Measurements from ENCODE around the gene PLLP.
"Not testable (repeated sequence)": the region's sequence is repeated elsewhere in the genome, so short reads cannot be mapped to it uniquely, and the experiment has no call there.

The PLLP gene

DNA sequence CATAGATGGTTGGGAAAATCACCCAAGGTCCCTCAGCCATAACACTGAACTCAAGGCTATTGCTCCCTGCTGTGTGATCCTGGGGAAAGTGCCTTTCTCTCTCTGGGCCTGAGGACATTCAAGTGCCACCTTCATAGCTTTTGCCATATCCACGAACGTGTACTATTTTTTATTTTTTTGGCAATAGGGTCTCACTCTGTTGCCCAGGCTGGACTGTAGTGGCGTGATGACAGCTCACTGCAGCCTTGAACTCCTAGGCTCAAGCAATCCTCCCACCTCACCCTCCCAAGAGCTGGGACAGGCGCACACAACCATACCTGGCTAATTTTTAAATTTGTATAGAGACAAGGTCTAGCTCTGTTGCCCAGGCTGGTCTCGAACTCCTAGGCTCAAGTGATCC lies 10.6 kb downstream of the PLLP start:
- DNase-seq (ENCODE audit: low read depth, low spot score), result no peak

DNA sequence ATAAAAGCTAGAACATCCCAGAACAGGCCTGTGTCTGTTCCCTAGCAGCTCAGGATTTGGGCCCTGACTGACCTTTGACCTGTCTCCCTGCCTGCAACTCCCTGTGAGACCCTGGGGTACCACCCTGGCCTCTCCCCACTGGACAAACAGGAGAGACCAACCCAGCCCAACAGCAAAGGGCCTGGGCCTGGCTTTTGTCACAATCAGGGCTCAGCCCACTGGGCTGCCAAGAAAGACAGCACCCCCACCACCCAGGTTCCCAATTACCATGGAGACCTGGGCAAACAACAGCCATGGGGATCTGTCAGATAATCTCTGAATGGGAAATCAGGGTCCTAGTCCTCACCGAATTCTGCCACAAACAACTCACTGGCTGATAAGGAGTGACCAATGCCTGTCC lies 11.1 kb downstream of the PLLP start:
- no peak for DNase-seq (ENCODE audit: low read depth, low spot score)

DNA sequence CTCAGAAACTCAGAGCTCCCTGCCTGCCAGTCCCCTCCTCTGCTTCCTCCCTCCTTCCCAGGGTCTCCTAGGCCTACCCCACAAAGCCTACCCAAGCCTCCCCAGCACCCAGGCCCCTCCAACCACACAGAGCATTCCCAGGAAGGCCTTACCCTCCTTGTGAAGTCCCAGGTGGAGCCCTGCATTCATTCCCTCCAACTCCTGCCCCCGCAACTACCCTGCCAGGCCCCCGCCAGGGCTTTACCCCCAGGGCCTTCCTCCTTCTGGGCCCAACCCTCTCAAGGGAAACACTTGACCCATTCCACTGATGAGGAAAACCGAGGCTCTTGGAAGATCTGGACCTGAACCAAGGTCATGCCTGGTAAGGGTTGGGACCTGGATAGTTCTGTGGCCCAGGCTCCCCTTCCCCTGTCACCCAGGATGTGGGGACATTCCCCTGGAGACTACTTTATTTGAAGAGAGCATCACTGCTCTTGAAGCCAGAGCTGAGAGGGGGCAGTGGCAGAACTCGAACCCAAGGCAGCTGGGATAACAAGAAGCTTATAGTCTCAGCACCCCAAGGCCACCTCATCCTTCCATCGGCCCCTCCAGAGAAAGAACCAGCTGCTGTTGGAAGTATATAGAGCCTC lies 12.5 kb downstream of the PLLP start:
- no peak for DNase-seq (ENCODE audit: low read depth, low spot score)

DNA sequence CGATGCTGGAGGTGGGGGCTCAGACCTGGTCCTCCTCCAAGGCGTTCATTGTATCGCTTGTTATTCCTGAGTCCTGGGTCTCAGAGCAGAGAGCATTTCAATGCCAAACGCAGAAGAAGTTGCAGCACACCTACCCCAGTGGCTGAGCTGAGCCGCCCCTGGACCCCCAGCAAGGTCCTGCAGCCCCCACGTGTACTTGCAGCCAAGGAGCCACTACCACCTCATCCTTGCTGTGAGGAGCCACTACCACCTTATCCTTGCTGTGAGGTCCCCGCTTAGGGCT lies 13.5 kb downstream of the PLLP start:
- DNase-seq (ENCODE audit: low read depth, low spot score), result no peak

DNA sequence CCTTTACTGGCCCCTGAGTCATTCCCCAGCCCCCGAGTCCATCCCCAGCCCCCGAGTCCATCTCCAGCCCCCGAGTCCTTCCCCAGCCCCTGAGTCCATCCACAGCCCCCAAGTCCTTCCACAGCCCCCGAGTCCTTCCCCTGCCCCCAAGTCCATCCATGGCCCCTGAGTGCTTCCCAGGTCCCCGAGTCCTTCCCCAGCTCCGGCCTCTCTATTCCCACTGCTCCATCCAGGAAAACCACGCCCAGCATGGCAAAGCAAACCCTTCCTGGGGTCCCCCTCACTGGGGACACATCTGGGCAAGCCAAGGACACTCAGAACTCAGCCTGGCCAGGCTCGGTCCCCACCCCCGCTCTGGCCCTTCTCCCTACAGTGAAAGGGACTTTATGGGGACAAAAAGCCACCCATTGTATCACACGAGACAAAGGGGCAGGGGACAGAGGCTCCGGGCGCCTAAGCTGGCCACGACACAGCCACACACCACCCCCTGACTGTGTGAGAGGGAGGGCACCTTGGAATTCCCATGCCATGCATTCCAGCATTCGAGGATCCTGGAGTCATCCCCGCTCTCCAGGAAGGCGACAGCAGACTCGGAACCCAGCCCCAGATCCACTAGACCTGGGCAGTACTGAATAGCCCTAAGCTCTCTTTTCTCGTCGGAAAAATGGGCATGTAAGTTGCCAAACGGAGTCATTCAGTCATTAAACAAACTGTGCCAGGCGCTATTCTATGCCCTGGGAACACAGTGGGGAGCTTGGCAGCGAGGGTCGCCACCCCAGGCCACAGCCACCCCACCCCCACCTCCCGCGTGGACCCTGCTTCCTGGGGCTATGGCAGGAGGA lies 14.0 kb downstream of the PLLP start:
- DNase-seq (ENCODE audit: low read depth, low spot score), result no peak

DNA sequence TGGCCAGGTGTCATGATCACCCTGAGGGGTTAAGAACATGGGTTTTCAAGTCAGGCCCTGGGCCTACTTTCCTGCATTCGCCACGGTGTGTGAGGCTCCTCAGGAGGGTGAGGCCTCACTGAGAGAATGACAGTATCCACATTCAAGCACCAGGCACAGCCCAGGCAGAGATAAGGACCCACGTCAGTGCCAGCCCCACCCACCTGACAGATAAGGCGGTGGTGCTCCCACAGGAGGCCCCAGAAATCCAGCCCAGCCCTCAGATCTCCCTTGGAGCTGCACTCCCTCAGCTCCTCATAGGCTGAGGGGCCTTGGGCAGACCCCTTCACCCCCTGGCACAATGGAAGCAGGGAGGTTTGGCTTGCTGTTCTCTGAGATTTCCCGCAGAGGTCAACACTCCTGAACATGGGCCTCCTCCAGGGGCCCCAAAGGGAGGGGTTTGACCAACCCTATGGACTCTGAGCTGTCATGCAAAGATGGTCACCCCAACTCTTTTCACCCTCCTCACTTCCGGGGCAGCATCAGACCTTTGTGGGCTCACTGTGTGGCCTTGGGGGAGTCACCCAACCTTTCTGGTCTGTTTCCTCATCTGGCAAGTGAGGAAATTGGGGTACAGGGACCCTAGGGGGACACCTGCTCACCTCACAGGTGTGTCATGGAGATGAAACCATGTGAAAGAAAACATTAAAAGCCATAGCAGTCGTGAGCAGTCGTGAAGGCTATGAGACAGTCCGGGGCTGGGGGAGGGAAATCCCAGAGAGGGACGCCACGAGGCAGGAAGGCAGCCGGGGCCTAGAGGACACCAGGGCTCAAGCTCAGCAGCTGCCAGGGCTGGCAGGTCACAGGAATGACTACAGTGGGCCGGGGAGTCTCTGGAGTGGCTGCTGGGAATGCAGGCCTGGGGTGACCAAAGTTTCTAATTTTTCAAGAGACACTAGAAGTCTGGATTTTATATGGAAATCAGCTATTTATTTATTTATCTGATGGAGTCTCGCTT lies 15.4 kb downstream of the PLLP start:
- no peak for DNase-seq (ENCODE audit: low read depth, low spot score)

DNA sequence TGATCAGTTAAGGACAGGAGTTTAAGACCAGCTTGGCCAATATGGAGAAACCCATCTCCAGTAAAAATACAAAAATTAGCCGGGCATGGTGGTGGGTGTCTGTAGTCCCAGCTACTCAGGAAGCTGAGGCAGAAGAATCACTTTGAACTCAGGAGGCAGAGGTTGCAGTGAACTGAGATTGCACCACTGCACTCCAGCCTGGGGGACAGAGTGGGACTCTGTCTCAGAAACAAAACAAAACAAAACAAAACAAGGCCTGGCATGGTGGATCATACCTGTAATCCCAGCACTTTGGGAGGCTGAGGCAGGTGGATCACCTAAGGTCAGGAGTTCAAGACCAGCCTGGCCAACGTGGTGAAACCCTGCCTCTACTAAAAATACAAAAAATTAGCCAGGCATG lies 17.1 kb downstream of the PLLP start:
- DNase-seq (ENCODE audit: low read depth, low spot score), result not testable (repeated sequence)

DNA sequence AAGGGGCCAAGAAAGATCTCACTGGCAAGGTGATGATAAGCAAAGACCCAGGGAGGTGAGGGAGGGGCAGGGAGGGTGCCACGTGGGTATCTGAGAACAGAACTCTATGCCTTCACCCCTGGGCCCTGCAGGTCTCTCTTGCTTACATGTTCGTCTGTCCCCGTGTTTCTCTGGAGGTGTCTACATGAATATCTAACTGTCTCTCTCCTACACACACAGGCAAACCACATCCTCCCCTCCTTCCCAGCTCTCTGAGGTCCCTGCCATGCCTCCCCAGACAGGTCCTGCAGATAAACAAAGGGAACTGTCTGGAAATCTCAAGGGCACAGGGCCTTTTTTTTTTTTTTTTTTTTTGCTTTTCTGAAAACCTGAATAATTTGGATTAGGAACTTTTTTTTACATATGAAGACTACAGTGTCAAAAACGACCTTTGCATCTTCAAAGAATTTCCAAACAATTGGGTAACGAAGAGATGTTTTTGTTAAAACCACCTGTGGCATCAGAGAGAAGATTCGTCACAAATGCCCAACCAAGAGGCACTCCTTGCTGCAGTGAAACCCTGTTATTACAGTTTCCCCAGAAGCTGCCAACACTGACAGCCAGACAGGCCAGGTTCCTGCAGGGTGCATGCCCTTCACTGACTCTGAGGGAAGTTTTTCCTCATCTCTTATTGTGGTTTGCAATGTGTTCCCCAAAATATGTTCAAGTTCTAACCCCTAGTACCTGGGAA lies 17.8 kb downstream of the PLLP start:
- DNase-seq (ENCODE audit: low read depth, low spot score), result no peak

DNA sequence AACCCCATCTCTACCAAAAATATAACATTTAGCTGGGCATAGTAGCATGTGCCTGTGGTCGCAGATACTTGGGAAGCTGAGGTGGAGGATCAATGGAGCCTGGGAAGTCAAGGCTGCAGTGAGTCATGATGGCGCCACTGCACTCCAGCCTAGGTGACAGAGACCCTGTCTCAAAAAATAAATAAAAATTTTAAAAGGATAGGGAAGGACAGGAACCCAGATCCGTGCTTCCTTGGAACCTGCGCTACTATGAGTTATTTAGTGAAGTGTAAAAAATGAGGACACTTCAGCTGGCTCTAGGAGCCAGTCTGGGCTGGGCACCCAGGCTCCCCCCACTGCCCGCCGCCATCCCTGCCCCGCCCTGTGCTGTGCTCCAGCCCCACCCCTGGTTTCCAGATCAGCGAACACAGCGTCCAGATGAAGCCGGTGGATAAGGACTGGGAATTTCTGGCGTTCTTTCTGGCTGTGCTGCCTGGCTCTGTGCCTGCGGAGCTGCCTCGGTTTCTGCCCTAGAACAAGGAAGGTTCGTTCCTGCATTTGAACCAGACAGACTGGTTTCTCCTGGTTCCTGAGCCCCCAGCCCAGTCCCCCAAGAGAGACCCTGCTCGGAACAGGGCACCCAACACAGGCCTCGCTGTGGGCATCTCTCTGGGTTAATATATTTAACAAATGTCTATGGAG lies 18.5 kb downstream of the PLLP start:
- no peak for DNase-seq (ENCODE audit: low read depth, low spot score)

DNA sequence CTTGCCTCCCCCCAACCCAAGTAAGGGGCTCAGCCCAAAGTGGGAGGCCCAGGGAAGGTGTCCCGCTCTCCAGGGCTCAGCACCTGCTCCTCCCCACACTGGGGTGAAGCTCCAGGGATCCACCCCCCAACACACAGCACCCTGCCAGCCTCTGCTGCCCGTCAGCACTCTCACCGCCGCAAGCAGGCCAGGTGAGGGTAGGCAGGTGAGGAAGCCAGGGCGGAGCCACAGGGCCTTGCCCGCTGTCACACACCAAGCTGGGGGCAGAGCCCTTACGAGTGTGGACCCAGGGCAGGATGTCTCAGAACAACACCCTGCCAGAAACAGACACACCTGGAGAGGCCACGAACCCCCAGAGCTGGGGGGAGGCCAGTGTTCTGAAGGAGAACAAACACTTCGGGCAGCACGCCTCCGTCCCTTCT lies 19.5 kb downstream of the PLLP start:
- DNase-seq (ENCODE audit: low read depth, low spot score), result no peak

DNA sequence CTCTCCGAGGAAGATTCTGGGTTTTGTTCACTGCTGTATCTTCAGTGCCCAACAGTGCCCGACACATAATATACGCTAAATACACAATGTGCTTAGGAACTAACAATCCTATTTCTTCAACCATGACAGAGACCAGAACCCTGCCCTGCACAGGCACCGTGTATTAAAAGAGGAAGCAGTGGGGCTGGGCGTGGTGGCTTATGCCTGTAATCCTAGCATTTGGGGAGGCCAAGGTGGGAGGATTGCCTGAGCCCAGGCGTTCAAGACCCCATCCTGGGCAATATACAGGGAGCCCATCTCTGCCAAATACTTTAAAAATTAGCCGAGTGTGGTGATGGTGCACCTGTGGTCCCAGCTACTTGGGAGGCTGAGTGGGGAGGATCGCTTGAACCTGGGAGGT lies 20.1 kb downstream of the PLLP start:
- no peak for DNase-seq (ENCODE audit: low read depth, low spot score)

DNA sequence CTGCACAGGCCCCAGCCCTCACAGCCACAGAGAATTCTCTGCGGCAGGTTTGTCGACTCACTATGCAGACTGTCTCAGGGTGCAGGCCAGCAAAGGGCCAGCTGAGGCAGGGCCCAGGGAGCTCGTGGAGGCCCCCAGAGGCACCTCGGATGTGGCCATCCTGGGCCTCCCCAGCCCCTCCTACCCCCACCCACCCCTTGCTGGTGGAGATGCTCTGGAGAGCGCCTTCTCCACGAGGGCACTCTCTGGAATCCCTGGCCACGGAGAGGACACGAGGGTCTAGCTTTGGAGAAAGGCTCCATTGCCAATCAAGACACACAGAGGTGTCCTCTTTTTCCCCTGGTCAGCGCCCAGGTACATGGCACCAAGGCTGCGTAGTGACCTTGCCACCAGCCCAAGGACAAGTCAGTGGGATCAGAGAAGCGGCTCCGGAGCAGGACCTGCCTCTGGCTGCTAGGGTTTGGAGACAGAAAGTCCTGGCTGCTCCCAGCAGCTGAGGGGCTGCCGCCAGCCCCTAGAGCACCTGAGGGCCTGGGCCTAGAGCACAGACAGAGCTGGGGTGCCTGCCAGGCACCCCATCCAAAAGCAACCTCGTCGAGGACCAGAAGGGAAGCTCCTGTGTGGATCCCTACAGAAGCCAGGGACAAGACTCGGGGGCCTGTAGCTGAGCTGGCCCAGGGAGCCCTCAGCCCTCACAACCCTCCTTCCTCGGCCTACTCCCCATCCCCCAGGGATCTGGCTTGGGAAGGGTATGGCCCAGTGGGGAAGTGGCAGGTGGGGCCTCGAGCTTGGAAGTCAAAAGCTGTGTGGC lies 20.7 kb downstream of the PLLP start:
- no peak for DNase-seq (ENCODE audit: low read depth, low spot score)

DNA sequence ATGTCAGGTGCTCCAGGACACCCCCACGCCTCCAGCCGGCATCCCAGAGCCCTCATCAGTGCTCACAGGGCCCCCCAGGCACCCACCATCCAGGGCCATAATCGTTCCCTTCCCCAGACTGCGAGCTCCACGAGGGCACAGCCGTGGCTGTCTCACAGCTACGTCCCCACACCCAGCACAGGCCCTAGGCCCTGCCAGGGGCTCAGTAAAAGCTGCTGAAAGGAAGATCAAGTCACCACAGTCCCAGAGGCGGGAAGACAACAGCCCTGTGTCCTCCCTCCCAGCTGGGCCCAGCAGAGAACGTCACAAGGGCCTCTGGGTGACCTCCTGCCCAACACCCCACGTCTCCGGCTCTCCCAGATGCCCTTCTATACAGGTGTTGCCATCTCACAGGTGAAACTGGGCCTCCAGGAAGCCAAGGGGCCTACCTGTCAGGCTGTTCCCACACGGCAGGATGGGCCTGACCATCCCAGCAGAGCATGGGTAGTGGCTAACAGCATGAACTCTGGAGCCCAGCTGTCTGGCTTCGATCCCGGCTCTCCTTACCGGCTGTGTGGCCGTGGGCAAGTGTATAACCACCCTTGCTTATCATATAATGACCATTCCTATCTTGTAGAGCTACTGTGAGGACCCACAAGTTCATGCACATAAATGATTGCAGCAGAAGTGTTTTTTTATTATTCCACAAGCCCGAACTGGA lies 21.5 kb downstream of the PLLP start:
- DNase-seq (ENCODE audit: low read depth, low spot score), result no peak

DNA sequence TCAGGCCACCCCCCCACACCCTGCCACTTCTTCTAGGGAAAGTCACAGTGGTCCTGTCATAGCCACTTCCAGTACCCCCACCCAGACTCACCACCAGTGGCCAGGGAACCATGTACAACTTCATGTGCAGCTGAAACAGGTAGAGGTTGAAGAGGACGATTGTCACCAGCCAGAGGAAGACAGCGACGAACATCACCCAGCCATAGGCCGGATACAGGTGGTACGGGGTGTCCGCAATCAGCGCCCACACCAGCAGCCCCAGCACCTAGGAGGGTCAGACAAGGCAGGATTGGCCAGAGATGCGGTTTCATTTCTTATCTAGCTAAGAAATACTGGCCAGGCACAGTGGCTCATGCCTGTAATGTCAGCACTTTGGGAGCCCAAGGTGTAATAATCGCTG lies 22.7 kb downstream of the PLLP start:
- no peak for DNase-seq (ENCODE audit: low read depth, low spot score)

DNA sequence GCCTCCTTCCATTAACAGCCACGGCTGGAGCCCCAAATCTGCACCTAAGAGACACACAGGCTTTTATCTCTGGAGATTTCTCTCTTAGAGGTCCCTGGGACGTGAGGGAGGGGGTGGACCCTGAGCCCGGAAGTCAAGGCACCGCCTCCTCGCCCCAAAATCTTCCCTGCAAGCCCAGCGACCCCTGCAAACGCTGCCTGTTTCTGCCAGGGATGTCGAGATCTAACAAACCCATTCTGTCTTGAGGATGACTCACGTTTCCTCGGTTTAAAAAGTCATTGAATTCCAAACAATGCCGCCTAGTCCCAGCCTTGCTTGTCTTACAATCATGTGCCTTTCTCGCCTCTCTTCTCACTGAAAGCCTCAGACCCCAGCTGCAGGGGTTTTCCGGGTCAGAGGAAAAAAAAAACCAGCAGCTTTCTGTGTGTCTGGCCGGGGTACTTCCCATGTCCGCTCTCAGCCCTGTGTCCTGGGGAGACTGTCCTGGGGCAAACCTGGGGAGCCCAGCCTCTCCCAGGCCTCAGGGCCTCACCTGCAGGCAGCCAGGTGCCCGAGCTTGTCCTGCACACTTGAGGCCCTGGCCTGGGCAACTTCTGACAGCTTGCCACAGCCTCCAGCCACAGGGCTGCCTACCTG lies 24.1 kb downstream of the PLLP start:
- DNase-seq (ENCODE audit: low read depth, low spot score), result no peak

DNA sequence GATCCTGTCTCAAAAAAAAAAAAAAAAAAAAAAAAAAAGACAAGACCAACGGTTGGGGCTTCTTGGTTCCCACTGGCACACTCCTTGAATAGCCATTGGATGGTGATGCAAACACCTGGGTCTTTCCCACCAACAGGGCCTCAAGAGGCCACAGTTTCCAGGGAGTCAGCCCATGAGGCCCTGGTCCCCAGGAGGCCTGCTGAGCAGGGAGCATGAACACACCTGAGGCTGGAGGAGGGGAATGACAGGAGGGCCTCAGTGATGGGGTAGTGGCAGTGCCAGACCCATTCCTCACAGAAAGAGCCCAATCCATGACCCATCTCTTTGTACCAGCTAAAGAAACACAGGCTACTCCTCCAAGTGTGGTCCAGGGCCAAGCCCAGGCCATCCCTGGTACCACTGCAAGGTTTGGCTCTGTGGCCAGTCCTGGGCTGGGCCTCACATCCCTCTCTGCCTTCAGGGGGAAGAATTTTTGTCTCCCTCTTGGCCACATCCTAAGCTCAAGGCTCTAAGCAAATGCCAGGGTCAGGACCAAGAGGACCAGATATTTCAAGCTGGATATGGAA lies 25.5 kb downstream of the PLLP start:
- no peak for DNase-seq (ENCODE audit: low read depth, low spot score)

DNA sequence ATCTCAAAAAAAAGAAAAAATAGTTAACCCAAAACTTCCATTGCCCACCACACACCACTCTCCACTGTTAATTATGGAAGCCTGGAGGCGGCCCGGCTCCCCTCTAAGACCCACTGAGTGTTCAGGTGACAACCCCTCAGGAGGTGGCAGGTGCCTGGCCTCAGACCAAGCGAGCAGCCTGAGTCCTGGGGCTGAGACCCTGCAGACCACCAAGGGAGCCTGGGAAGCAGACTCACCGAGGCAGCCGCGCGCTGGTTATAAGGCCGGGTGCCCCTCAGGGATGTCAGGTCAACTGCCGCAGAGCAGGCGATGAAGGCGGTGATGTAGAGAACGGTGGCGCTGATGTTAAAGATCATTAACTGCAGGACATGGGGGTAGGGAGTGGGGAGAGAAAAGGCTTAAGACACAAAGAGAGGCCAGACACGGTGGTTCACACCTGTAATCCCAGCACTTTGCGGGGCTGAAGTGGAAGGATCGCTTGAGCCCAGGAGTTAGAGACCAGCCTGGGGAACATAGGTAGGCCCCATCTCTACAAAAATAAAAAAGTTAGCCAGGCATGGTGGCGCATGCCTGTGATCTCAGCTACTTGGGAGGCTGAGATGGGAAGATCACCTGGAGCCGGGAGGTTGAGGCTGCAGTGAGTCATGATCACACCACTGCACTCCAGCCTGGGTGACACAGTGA lies 26.1 kb downstream of the PLLP start:
- DNase-seq (ENCODE audit: low read depth, low spot score), result no peak

DNA sequence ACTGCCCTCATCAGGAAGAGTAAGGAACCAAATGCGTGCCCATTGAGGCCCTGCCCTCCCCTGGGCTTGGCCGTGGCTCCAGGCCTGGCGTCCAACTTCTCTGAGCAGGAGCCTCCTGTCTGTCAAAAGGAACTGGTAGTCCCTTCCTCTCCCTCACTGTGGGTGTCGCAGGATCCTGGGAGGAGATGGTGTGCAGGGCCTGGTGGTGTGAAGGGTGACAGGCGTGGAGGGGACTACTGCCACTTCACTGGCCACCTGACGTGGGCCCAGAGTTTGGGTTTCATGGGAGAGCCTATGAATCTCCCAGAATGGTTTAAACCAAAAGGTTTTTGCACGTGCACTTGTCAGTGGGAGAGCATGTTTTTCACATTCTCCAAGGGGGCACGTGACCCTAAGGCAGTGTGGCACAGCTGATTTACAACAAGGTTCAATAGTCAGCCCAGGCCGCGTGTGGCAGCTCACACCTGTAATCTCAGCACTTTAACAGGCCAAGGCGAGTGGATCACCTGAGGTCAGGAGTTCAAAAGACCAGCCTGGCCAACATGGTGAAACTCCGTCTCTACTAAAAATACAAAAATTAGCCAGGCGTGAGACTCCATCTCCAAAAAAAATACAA lies 26.9 kb downstream of the PLLP start:
- DNase-seq (ENCODE audit: low read depth, low spot score), result no peak

Measured in activated naive CD8-positive, alpha-beta T cell treated with anti-CD3 and anti-CD28 coated beads, Interleukin-2, amount 50 U/mL, for 16 hours (primary cell).